ENCODE measurements around the gene ZNF423. TPM values are rescaled to one million over a fixed set of nuclear protein-coding genes. Genes with fewer than 3 reads are reported as not detected.

ZNF423 gene
- total and polyA plus RNA-seq, 7 donors = 0.69 to 19.7 (median 3.6) TPM

DNA sequence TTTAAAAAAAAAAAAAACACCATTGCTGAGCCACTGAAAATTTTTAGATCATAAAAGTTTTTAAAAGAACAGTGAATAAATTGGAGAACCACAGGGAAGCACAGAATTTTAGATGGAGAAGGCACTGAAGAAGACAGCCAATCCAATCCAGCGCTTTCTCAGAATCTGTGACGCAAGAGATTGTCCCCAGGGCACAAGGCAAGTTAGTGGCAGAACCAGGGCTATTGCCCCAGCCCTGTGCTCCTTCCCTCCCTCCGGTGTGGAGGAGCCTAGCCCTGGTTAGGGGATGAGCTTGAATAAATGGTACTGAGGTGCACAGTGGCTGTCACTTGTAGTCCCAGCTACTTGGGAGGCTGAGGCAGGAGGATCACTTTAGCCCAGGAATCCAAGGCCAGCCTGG is 108.3 kb downstream of the ZNF423 start:
- TF ChIP-seq POLR2A (IDR thresholded peaks at IDR 0.05) = no peak
- TF ChIP-seq, protein P1, sequence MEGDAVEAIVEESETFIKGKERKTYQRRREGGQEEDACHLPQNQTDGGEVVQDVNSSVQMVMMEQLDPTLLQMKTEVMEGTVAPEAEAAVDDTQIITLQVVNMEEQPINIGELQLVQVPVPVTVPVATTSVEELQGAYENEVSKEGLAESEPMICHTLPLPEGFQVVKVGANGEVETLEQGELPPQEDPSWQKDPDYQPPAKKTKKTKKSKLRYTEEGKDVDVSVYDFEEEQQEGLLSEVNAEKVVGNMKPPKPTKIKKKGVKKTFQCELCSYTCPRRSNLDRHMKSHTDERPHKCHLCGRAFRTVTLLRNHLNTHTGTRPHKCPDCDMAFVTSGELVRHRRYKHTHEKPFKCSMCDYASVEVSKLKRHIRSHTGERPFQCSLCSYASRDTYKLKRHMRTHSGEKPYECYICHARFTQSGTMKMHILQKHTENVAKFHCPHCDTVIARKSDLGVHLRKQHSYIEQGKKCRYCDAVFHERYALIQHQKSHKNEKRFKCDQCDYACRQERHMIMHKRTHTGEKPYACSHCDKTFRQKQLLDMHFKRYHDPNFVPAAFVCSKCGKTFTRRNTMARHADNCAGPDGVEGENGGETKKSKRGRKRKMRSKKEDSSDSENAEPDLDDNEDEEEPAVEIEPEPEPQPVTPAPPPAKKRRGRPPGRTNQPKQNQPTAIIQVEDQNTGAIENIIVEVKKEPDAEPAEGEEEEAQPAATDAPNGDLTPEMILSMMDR (IDR thresholded peaks at IDR 0.05) = no peak
- no peak for TF ChIP-seq EP300 (IDR thresholded peaks at IDR 0.05)
- no peak for TF ChIP-seq POLR2AphosphoS5 (IDR thresholded peaks at IDR 0.05)
- Histone ChIP-seq H3K27ac (peak overlapping the region in 1 of 4 donors; percentile 4), H3K36me3 (no peaks in the 10 kb centered on the region), H3K27me3 (no peaks in the 10 kb centered on the region), H3K9me3 (no peaks in the 10 kb centered on the region), H3K4me3 (no peak overlapping the region), H3K4me1 (peaks cover 0 to 22% (median 19%) of the 10 kb centered on the region in 4 donors)
- intact Hi-C loops (cut with DNase I) = loop anchor here (10.0 kb wide), 1 partner anchor 123 kb away; no protein-coding TSS in a partner anchor
- 96% methylated on average over 3 of the region's 3 CpGs for WGBS, 2 donors
- DNase-seq = no peak

DNA sequence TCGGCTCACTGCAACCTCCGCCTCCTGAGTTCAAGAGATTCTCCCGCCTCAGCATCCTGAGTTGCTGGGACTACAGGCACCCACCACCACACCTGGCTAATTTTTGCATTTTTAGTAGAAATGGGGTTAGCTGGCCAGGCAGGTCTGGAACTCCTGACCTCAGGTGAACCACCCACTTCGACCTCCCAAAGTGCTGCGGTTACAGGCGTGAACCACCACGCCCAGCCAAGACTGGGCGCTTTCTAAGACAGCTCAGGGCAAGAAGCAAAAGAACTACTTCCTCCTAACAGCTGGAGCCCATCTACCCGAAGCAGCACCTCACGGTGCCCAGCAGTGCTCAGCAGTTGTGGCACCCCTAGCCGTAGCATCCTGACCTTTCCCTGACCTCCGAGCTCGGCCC is 109.4 kb downstream of the ZNF423 start:
- H3K36me3 ChIP-seq = no peaks in the 10 kb centered on the region
- no peak for DNase-seq
- H3K4me3 ChIP-seq = no peak overlapping the region
- WGBS, 2 donors = 73 to 87% methylated on average over 13 of the region's 13 CpGs
- no peak overlapping the region for H3K27ac ChIP-seq
- no peaks in the 10 kb centered on the region for H3K27me3 ChIP-seq
- TF ChIP-seq, protein P1 (IDR thresholded peaks at IDR 0.05) = no peak
- TF ChIP-seq POLR2A (IDR thresholded peaks at IDR 0.05) (no peak), EP300 (IDR thresholded peaks at IDR 0.05) (no peak), POLR2AphosphoS5 (IDR thresholded peaks at IDR 0.05) (no peak)
- intact Hi-C loops (cut with DNase I) = loop anchor here (10.0 kb wide), 1 partner anchor 122 kb away; no protein-coding TSS in a partner anchor
- peaks cover 0 to 22% (median 19%) of the 10 kb centered on the region in 4 donors for H3K4me1 ChIP-seq
- no peaks in the 10 kb centered on the region for H3K9me3 ChIP-seq

DNA sequence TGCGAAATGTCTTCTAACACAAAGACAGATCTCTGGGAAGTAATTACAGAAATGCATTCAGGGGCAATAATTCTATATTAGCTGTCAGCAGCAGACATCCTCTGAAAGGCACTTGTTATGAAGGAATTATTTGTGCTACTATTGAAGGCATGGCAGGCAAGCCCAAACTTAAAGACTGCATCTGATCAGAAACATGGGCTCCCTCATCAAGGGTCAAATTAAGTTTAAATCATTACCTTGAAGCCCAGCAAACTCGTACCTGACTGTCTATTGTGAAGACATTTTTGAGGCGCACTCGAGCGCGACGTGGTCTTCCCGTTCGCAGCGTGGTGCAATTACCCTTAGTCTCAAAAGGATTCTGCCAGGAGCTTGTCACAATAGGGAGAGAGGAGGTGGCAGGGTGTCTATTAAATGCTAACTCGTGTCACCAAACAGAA is 110.6 kb downstream of the ZNF423 start:
- intact Hi-C loops (cut with DNase I) = loop anchor here (10.0 kb wide), 1 partner anchor 121 kb away; no protein-coding TSS in a partner anchor
- Histone ChIP-seq H3K4me3 (no peak overlapping the region), H3K27me3 (peaks cover 0 to 3% (median 0%) of the 10 kb centered on the region in 3 donors), H3K27ac (no peak overlapping the region), H3K36me3 (no peaks in the 10 kb centered on the region), H3K4me1 (peaks cover 0 to 16% (median 13%) of the 10 kb centered on the region in 4 donors), H3K9me3 (no peaks in the 10 kb centered on the region)
- WGBS, 2 donors = 92 to 94% methylated on average over 11 of the region's 11 CpGs
- TF ChIP-seq POLR2AphosphoS5 (IDR thresholded peaks at IDR 0.05) (no peak), EP300 (IDR thresholded peaks at IDR 0.05) (no peak), POLR2A (IDR thresholded peaks at IDR 0.05) (no peak)
- TF ChIP-seq, protein P1 (IDR thresholded peaks at IDR 0.05) = no peak
- DNase-seq = no peak

DNA sequence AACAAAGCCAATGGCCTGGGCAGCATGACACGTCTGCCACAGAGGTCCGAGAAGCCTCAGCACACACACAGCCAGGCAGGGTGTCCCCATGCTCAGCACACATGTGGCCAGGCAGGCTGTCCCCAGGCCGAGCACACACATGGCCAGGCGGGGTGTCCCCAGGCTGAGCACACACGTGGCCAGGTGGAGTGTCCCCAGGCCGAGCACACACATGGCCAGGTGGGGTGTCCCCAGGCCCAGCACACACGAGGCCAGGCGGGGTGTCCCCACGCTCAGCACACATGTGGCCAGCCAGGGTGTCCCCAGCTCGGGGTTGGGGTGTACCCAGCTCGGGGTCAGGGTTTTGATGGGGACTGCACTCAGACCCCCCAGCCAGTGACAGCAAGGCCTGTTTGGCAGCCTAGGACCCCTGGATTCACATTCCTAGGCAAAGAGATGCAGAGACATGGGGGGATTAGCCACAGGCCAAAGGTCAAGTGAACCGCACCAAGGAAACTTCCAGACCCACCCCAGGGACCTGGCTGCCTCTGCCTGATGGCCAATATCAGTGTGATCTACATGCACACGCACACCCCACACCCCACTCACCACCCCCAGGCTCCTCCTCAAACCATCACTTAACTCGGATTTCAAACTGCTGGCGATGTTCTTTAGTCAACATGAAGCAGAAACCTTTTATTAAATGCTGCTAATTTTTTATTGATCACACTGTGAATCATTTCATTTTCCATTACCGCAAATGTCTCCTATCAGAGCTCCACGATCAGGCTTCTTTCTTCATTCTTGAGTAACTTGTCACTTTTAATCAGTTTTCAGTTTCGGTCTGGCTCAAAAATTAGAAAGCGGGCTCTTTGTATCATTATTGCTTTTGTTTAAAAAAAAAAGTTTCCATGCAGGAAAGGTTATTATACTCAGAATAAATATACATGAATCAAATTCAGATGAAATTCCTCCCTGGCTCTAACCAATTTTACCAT is 111.4 kb downstream of the ZNF423 start:
- Histone ChIP-seq H3K36me3 (no peaks in the 10 kb centered on the region), H3K4me1 (peaks cover 0 to 18% (median 9%) of the 10 kb centered on the region in 4 donors), H3K27ac (no peak overlapping the region), H3K27me3 (peaks cover 0 to 3% (median 0%) of the 10 kb centered on the region in 3 donors), H3K4me3 (no peak overlapping the region), H3K9me3 (no peaks in the 10 kb centered on the region)
- 86% methylated on average over 19 of the region's 19 CpGs for WGBS, 2 donors
- intact Hi-C loops (cut with DNase I) = loop anchor here (10.0 kb wide), 1 partner anchor 120 kb away; no protein-coding TSS in a partner anchor
- TF ChIP-seq POLR2AphosphoS5 (IDR thresholded peaks at IDR 0.05) (no peak), EP300 (IDR thresholded peaks at IDR 0.05) (no peak), POLR2A (IDR thresholded peaks at IDR 0.05) (no peak)
- TF ChIP-seq, protein P1 (IDR thresholded peaks at IDR 0.05) = no peak
- DNase-seq = no peak
